GM18498 (cell line): ENCODE measurements around the gene S100PBP.

Source experiments
- ATAC-seq: cut with Tn5 transposase; IDR thresholded peaks from one replicate; pipeline ENCODE4 v1.9.1; 2021; ENCODE audit warnings: mild to moderate bottlenecking, moderate library complexity; ENCODE audit not compliant: unreplicated experiment

S100PBP gene

DNA sequence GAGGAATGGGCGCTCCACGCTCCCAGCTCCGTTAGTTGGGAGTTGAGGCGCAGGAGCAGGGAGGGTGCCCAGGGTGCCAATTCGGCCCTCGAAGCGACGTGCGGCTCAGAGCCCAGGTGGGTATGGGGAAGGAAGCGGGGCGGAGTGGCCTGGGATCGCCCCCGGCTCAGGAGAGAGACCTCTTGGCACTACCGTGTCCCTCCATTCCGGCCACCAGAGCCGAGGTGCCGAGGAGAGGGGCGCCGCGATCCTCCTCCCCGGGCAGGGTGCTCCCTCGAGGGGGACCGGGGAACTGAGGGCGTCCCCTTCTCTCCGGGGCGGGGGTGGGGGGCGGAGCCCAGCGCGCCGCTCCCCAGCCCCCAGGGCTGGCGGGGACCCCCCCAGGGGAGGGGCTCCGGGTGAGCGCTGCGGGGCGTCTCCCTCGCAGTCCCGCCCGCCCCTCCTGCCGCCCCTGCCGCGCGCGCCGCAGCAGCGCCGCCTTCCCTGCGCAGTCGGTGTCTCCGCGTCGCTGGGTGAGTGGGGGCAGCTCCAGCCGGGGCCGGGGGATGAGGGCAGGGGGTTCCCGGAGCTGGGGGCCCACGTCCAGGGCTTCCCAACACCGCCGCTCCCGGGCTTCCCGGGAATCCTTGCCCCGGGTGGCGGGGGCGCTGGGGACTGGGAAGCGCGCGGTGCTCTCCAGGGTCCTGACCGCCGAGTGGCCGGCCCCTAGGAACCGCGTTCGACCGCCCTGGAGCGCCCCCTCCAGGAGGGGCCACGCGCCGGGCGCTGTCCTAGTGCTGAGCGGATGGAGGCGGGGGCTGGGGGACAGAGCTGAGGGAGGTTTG is 68.8 kb downstream of the S100PBP start, which contains the start of gene HPCA:
Gene HPCA (plus strand): TSS at position 488 of the 824 bp plus-strand sequence. CDS start 2,408 bp downstream, outside the sequence.
- ATAC-seq, result no peak

GRCh38 chr1:32886828-32887414 is 69.5 kb downstream of the S100PBP start:
- no peak for ATAC-seq

GRCh38 chr1:32887623-32888022 is 70.2 kb downstream of the S100PBP start:
- no peak for ATAC-seq

DNA sequence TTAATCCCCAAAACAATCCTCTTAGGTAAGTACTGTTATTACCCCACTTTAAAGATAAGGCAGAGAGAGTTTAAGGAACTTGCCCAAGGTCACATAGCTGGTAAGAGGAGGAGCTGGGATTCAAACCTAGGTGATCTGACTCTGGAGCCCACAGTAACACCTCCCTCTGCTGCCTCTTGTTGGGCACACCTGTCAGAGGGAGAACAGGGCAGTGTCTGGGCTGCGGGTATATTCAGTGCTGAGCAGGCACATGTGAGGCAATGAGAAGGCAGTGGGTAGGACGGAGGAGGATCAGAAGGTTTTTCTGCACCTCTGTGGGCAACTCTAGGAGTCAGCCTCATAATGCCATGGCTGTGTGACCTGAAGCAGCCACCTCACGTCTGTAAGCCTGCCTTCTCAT is 70.7 kb downstream of the S100PBP start:
- no peak for ATAC-seq

- ATAC-seq, result no peak
Observed at GRCh38 chr1:32888677-32889420, 71.4 kb downstream of the S100PBP start.

DNA sequence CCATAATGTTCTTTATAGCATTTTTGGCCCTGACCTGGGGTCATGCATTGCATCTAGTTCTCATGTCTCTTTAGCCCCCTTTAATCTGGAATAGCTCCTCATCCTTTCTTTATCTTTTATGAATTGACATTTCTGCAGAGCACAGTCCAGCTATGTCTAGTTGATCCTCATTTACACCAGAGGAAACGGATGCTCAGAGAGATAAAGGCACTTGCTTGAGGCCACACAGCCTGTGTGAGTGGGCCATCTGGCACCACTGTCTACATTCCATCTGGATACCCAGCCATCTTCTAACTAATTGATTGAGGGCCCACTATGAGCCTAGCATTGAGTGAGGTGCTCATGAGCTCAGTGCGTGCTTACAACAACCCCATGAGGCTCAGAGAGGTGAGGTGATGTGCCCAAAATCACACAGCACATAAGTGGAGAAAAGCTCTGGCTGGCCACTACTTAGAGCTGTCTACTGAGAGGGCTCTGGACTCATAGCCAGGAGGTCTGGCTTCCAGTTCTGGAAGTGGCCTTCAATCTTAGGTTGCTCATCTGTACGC is 72.4 kb downstream of the S100PBP start:
- no peak for ATAC-seq

- no peak for ATAC-seq
Observed at GRCh38 chr1:32890516-32891240, 73.2 kb downstream of the S100PBP start.

DNA sequence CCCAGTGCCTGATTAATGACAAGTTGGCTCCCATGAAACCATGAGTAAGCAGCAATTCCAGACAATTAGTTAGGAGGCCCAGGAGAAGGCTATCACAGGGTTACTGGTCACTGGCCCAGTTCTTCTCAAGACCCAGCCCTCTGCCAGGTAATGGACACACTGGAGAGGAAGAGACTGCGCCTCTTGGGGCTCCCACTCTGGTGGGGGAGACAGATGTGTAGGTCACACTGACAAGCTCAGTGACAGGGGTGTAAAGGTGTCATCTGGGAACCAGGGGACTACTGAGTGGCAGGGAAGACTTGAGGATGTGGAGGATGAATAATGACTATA is 73.8 kb downstream of the S100PBP start:
- no peak for ATAC-seq

- no peak for ATAC-seq
Observed at GRCh38 chr1:32891630-32892029, 74.2 kb downstream of the S100PBP start.

DNA sequence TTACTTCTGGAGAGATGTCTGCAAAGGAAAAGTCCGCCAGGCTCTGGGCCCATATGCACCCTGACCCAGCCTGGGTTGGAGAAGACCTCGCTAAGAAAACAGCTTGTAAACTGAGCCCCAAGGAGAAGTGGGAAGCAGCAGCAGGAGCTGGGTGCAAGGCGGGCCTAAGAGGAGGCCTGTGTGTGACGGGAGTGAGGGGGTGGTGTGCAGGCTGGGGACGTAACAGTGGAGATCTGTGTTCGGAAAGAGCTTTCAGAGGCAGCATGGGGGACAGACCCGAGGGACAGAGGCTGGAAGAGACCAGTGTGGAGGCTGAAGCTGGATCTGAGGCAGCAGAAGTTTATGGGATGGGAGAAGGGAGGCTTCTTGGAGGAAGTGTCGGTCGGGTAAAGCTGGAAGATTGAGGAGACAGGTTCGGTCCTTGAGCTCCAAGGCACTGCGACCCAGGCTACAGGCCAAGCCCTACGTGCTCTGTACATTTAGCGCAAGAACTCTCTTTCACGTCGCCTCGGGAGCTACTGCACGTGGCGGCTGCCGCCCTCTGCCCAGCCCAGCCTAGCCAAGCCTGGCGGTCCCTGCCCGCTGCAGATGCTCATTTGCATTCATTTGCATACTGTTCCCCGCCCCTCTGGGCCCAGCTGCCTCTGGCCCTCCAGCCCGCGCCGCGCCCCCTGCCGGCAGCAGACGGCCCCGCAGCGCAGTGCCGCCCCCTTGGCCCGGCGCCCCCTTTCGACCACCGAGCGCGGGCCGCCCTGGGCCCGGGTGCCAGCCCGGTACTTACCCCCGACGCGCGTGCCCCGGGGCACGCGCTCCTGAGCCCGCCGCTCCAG is 75.1 kb downstream of the S100PBP start:
- ATAC-seq, result no peak

- no peak for ATAC-seq
Observed at GRCh38 chr1:32893198-32894018, 76.0 kb downstream of the S100PBP start.

GRCh38 chr1:32894019-32894600 is 76.7 kb downstream of the S100PBP start:
- no peak for ATAC-seq

DNA sequence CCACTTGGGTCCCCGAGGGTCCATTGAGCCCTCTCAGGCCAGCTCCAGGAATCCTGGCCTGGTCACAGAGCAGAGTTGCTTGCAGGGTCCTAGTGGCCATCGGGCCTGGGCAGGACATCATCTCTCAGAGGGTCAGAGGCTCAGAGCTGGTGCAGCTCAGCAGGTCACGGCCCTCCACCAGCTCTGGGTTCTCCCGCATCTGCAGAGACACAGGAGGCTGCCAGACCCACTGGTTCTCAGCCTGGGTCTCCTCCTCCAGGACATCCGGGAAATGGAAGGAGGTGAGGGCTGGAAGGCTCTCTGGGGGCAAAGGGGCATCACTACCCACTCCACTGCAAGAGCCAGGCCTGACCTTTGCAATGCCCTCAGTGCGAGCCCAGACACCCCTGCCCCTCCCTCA is 77.2 kb downstream of the S100PBP start:
- no peak for ATAC-seq

DNA sequence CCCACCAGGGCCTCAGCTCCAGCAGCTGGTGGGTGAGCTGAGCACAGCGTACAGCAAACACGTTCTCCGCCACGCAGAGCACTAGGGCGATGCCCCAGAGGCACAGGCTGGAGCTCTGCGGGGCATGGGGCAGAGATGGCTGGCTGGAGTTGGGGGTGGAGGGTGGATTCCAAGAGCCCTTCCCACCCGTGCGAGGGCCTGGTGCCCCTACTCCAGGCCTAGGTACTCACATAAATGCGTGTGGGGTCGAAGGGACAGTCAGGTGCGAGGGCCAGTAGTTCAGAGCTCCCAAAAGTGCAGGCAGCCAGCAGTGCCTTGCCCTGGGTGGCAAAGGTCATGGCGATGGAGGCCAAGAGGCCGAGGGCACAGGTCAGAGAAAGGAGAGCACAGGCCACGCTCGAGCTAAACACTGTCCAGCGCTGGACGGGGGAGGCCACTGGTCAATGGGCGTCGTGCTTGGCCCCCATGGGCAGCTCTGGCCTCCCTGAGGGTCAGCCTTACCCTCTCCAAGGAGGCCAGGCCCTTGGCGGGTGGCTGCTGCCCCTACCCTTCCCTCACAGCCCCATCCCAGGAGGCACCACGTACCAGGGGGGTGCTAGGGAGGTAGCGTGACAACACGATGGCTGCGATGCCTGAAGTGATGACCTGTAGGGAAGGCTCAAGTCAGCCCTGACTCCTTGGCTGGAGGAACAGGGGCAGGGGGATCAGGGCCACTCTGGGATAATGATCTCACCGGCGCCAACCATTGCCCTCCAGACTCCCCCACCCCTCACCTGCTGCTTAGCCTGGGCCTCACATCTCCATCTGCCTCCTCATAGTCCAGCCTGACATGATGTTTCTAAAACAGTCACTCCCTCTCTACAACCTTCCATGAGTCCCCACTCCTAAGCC is 78.1 kb downstream of the S100PBP start:
- ATAC-seq, result no peak

DNA sequence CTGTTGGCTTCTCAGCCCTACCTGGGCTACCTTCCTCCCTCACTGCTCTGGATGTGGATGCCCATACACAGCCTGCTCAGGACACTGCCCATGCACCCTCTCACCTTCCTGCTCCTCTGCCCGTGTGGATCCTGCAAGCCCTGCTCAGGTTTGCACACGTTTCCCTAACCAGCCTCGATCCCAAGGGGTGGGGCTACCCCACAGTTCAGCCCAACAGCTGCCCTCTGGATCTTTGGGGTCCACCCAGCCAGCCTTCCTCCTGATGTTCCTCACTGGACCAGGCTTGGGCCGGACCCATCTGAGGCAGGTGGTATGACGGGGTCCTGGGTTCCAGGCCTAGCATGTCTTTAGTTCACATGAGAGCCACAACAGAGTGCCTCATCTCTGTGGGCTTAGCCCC is 79.0 kb downstream of the S100PBP start:
- ATAC-seq, result no peak

- ATAC-seq, result no peak
Observed at GRCh38 chr1:32897082-32898049, 79.9 kb downstream of the S100PBP start.

DNA sequence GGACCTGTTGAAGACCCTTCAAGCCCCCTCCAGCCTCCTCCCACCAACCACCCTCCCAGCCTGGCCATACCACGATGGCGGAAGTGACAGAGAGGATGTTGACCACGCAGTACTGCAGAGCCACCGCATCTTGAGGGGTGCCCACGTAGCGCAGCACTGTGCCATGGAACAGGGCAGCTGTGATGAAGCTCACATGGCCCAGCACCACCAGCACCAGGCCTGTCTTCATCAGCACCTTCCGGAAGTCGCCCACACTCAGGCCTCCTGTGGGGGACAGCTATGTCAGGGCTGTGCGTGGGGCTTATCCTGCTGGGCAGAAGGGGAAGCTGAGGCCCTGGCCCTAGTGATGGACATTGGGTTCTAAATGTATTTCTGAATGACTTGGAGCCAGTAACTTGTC is 80.6 kb downstream of the S100PBP start:
- no peak for ATAC-seq
